Cardiac muscle cell (in vitro differentiated cells and primary cell): ENCODE results near the gene PLCB2. TPM values are rescaled to one million over a fixed set of nuclear protein-coding genes. Genes with fewer than 3 reads are reported as not detected.

ENCODE experiments used
- DNase-seq, 2 donors: peaks; one replicate each; pipeline versions ENCODE4 v3.0.0 to v3.0.0-alpha.2; 2010 to 2017; ENCODE audit warnings: low read depth in 1 of 2, low spot score in 1 of 2
- H3K27ac ChIP-seq: fragments of 200-600 bp; sonication (generic); 2 replicates; pipeline ENCODE4 v1.5.1; 2016
- H3K27me3 ChIP-seq: fragments of 200-600 bp; sonication (generic); 2 replicates; pipeline ENCODE4 v1.6.0; 2016; ENCODE audit warnings: control low read depth
- H3K36me3 ChIP-seq: fragments of 200-600 bp; sonication (generic); 2 replicates; pipeline ENCODE4 v1.5.1; 2016; ENCODE audit warnings: control low read depth
- H3K4me1 ChIP-seq: fragments of 200-600 bp; sonication (generic); 2 replicates; pipeline ENCODE4 v1.8.1; 2017; ENCODE audit warnings: low read depth, mild to moderate bottlenecking, mixed run types
- H3K4me3 ChIP-seq: fragments of 200-600 bp; sonication (generic); 2 replicates; pipeline ENCODE4 v1.5.1; 2016; ENCODE audit warnings: mild to moderate bottlenecking
- H3K9me3 ChIP-seq: fragments of 200-600 bp; sonication (generic); 2 replicates; pipeline ENCODE4 v1.5.1; 2017; ENCODE audit warnings: low read depth, mild to moderate bottlenecking, control low read depth
- polyA plus RNA-seq: library from polyadenylated mRNA; unstranded; fragments of >200 nt; fragmentation: Nextera tagmentation; extraction: Ambion mirVana; gene quantifications from 2 replicates; pipeline ENCODE4 v1.2.1, GENCODE V29; 2016
- total RNA-seq: library from RNA; depleted of rRNA; stranded (reverse); fragments of >200 nt; gene quantifications from 2 replicates; pipeline ENCODE4 v1.2.3, GENCODE V29; 2016
- TF ChIP-seq, protein P1 (sequence below): IDR thresholded peaks from 2 replicates; pipeline ENCODE4 v1.5.1; 2012; ENCODE audit warnings: low read depth, mild to moderate bottlenecking, low read length

The PLCB2 gene
- total and polyA plus RNA-seq, 2 experiments from 2014 or later, result 28.3 to 41.2 TPM

DNA sequence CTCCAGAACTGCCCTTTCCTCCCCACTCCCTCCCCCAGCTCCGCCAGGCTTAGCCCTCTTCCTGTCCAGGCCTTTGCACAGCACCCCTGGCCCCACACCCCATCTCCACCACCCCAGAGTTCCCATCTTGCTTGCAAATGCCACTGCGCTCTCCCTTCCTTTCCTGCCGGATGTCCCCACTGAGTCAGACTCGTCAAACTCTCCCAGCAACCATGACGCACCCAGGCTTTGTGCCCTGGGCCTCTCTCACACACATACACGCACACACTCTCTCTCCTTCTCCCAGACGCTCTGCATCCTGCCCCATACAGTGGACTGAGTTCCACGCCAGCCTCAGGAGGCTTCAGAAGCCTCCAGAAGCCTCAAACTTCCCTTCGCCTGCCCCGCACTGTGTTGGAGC lies 35.8 kb upstream of the PLCB2 start:
- no peaks in the 10 kb centered on the region for H3K9me3 ChIP-seq
- H3K27me3 ChIP-seq, result no peaks in the 10 kb centered on the region
- H3K4me3 ChIP-seq, result no peak overlapping the region
- TF ChIP-seq, protein P1, sequence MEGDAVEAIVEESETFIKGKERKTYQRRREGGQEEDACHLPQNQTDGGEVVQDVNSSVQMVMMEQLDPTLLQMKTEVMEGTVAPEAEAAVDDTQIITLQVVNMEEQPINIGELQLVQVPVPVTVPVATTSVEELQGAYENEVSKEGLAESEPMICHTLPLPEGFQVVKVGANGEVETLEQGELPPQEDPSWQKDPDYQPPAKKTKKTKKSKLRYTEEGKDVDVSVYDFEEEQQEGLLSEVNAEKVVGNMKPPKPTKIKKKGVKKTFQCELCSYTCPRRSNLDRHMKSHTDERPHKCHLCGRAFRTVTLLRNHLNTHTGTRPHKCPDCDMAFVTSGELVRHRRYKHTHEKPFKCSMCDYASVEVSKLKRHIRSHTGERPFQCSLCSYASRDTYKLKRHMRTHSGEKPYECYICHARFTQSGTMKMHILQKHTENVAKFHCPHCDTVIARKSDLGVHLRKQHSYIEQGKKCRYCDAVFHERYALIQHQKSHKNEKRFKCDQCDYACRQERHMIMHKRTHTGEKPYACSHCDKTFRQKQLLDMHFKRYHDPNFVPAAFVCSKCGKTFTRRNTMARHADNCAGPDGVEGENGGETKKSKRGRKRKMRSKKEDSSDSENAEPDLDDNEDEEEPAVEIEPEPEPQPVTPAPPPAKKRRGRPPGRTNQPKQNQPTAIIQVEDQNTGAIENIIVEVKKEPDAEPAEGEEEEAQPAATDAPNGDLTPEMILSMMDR, result no peak
- peak in 1 of 2 donors; percentile 93 for DNase-seq
- no peak overlapping the region for H3K27ac ChIP-seq
- peaks cover 21% of the 10 kb centered on the region for H3K4me1 ChIP-seq
- H3K36me3 ChIP-seq, result no peaks in the 10 kb centered on the region

DNA sequence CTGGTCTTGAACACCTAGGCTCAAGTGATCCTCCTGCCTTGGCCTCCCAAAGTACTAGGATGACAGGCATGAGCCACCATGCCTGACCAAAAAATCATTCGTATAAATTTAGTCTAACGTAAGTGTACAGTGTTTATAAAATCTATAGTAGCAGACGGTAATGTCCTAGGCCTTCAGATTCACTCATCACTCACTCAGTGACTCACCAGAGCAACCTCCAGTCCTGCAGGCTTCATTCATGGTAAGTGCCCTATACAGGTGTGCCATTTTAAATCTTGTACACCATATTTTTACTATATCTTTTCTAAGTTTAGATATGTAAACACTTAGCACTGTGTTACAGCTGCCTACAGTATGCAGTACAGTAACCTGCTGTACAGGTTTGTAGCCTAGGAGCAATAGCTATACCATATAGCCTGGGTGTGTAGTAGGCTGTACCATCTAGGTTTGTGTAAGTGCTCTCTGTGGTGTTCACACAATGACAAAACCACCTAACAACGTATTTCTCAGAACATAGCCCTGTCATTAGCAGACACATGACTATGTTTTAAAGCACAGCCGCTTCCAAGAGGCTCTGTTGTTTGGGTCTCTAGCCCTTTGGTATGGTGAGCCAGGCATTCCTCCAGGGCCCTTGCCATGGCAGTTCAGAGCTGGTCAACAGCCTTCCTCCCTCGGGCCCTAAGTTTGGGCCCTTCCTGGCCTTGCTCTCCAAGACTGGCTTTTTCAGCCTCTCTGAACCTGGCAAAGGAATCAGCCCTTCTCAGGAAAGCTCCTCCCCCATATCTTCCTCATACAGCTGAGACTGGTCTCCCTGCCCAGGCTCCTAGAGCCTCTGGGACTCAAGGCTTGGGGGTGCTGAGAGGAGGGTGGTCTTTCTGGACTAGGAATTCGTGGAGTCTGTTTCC lies 34.9 kb upstream of the PLCB2 start:
- TF ChIP-seq, protein P1, result no peak
- Histone ChIP-seq H3K27me3 (no peaks in the 10 kb centered on the region), H3K36me3 (no peaks in the 10 kb centered on the region), H3K9me3 (no peaks in the 10 kb centered on the region), H3K4me1 (peaks cover 23% of the 10 kb centered on the region), H3K27ac (no peak overlapping the region), H3K4me3 (no peak overlapping the region)
- DNase-seq, result peak in 1 of 2 donors; percentile 51

DNA sequence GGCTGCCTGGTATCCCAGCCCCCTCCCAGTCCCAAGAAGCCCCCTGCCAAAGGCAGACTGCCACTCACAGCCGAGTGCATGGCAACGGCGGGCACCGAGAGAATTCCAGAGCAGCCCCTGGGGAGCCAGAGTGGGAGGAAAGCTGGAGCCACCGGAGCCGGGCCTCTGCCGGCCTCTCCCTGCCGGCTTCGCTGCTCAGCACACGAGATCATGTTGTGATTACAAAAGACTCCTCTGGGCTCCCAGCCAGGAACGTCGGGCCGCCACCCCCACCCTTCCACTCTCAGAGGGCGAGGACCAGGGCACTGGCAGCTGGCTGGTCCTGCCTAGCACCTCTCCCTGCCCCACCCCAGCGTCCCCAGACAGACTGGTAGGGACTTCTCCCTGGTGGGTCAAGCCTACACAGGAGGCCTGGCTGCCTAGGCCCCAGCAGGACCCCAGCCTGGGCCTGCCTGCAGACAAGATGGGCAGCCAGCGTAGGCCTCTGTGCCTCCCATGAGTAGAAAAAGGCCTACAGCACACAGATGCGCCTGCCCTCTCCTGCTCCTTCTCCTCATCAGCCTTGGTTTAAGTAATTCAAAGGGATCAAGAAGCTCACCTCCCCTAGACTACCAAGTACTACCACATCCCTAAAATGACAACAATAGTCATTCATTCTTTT lies 33.1 kb upstream of the PLCB2 start, which contains the start of gene CCDC9B:
TSS of gene CCDC9B (minus strand) at position 200 of the 661 bp plus-strand sequence. CDS start at position 80, 120 bp downstream.
- Histone ChIP-seq H3K4me1 (peaks cover 24% of the 10 kb centered on the region), H3K4me3 (peak within 1 kb of the TSS; percentile 3), H3K27me3 (no peaks in the 10 kb centered on the region), H3K36me3 (no peaks in the 10 kb centered on the region), H3K9me3 (no peaks in the 10 kb centered on the region), H3K27ac (peak within 1 kb of the TSS; percentile 97)
- TF ChIP-seq, protein P1, result no peak
- peak; percentile 83 to 91 for DNase-seq

DNA sequence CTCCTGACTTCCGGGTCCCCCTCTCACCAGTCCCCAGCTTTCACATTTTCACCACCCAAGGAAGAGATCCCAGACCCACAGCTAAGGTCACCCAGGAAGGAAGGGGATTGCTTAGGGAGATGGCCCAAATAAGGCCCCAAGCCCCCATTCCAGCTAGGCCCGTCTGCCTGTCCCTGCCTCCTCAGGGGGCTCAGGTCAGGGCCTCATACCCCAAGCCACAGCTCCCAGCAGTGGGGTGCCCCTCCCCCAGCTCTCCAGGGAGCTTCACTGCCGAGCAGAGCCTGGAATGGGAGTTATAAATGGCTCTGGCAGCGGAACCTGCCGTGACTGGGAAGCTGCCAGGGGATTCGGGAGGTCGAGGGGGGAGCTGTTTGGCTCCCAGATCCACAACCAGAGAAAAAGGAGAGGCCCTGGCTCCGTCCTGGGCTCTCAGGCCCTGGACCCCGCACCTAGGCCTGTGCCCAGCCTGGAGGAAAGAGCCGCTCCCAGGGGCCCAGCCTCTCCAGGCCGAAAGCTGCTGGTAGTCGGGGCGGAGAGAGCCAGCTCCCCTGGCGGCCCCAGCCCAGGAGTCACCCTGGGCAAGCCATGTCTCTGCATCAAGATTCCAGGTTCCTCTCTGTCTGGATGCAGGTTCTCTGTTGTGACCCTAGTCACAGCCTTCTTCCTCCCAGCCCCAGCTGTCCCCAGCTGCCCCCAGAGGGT lies 32.5 kb upstream of the PLCB2 start:
- no peaks in the 10 kb centered on the region for H3K9me3 ChIP-seq
- no peaks in the 10 kb centered on the region for H3K27me3 ChIP-seq
- no peaks in the 10 kb centered on the region for H3K36me3 ChIP-seq
- peaks cover 27% of the 10 kb centered on the region for H3K4me1 ChIP-seq
- peak overlapping the region; percentile 97 for H3K27ac ChIP-seq
- peak; percentile 76 to 82 for DNase-seq
- TF ChIP-seq, protein P1, result no peak
- H3K4me3 ChIP-seq, result peak overlapping the region; percentile 3

DNA sequence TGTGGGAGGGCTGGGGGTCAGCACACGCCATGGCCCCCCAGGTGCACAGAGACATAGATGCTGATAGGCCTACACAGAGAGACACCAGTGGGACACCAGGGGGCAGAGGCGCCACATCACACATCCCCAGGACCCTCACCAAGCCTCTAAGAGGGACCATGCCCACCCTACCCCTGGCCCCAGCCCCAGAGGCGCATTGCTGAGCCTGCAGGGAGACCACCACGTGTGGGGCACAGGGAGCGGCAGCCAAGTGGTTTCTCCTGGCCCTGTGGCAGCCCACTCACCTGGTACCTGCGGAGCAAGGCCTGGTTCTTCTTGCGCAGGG lies 31.8 kb upstream of the PLCB2 start:
- no peak for DNase-seq
- TF ChIP-seq, protein P1, result peak; percentile 13
- H3K27ac ChIP-seq, result peak overlapping the region; percentile 97
- no peak overlapping the region for H3K4me3 ChIP-seq
- no peaks in the 10 kb centered on the region for H3K36me3 ChIP-seq
- H3K9me3 ChIP-seq, result no peaks in the 10 kb centered on the region
- no peaks in the 10 kb centered on the region for H3K27me3 ChIP-seq
- peaks cover 29% of the 10 kb centered on the region for H3K4me1 ChIP-seq
